WTC11 (cell line): ENCODE data around the gene RSKR. TPM values are rescaled to one million over a fixed set of nuclear protein-coding genes. Genes with fewer than 3 reads are reported as not detected.
A peak's percentile ranks its signal among the peaks of the same experiment; 100 is the strongest.

Experiments
- ATAC-seq: fragments of 200-7000 bp; cut with Tn5 transposase; 2 replicates; pipeline ENCODE4 v1.10.0; 2021; ENCODE audit warnings: mild to moderate bottlenecking, moderate library complexity
- CTCF ChIA-PET: fragments of 300-600 bp; sonication (Branson Sonifier 250); formaldehyde crosslinking; loops from one replicate; lab custom pipeline; 2021; ENCODE audit warnings: antibody characterized with exemption; lab: Charles Lee
- POLR2A ChIA-PET: fragments of 350-600 bp; sonication (Branson Sonifier 250); formaldehyde crosslinking; loops from one replicate; lab custom pipeline; 2021; ENCODE audit warnings: antibody characterized with exemption; lab: Charles Lee
- DNase-seq: peaks from one replicate; pipeline ENCODE4 v3.0.0; 2021; ENCODE audit warnings: low spot score
- H3K27ac Mint-ChIP-seq: 2 replicates; pipeline ENCODE4 v1.8.0; 2021; ENCODE audit warnings: mixed read lengths
- H3K27me3 Mint-ChIP-seq: 2 replicates; pipeline ENCODE4 v1.8.0; 2021; ENCODE audit warnings: low read depth, mild to moderate bottlenecking, moderate library complexity, mixed read lengths
- H3K36me3 Mint-ChIP-seq: 2 replicates; pipeline ENCODE4 v1.8.0; 2021; ENCODE audit warnings: mixed read lengths
- H3K4me1 Mint-ChIP-seq: 2 replicates; pipeline ENCODE4 v1.8.0; 2022; ENCODE audit warnings: mixed read lengths
- H3K4me3 Mint-ChIP-seq: 2 replicates; pipeline ENCODE4 v1.8.0; 2021; ENCODE audit warnings: mild to moderate bottlenecking, moderate library complexity, mixed read lengths
- H3K9me3 Mint-ChIP-seq: 2 replicates; pipeline ENCODE4 v1.8.0; 2021; ENCODE audit warnings: mixed read lengths
- ATF1 ChIP-seq: sonication (generic); formaldehyde crosslinking; IDR thresholded peaks from 2 replicates; pipeline ENCODE4 v1.8.1; 2023; ENCODE audit warnings: mild to moderate bottlenecking, moderate library complexity, missing genetic modification reagents
- FOXJ3 ChIP-seq: sonication (generic); formaldehyde crosslinking; IDR thresholded peaks from 2 replicates; pipeline ENCODE4 v1.9.0; 2021; ENCODE audit warnings: missing genetic modification reagents, mild to moderate bottlenecking, borderline replicate concordance
- FOXP1 ChIP-seq: sonication (generic); formaldehyde crosslinking; IDR thresholded peaks from 2 replicates; pipeline ENCODE4 v1.8.0; 2022; ENCODE audit warnings: missing genetic modification reagents, mild to moderate bottlenecking, moderate library complexity, borderline replicate concordance
- GABPB1 ChIP-seq: sonication (generic); formaldehyde crosslinking; IDR thresholded peaks from 2 replicates; pipeline ENCODE4 v1.8.1; 2023; ENCODE audit warnings: mild to moderate bottlenecking, missing genetic modification reagents
- GRHL2 ChIP-seq: fragments of 250-450 bp; sonication (Bioruptor Pico); IDR thresholded peaks from 2 replicates; pipeline ENCODE4 v1.8.0; 2022; ENCODE audit warnings: mild to moderate bottlenecking, moderate library complexity; ENCODE audit not compliant: insufficient replicate concordance, severe bottlenecking
- NR1H2 ChIP-seq: sonication (generic); formaldehyde crosslinking; IDR thresholded peaks from 2 replicates; pipeline ENCODE4 v1.9.0; 2021; ENCODE audit warnings: mild to moderate bottlenecking, moderate library complexity, missing genetic modification reagents
- RORB ChIP-seq: fragments of 250-450 bp; sonication (Bioruptor Pico); IDR thresholded peaks from 2 replicates; pipeline ENCODE4 v1.9.0; 2021; ENCODE audit warnings: mild to moderate bottlenecking
- SOX15 ChIP-seq: fragments of 250-450 bp; sonication (Bioruptor Pico); IDR thresholded peaks from 2 replicates; pipeline ENCODE4 v1.9.0; 2021; ENCODE audit warnings: mild to moderate bottlenecking
- TP53 ChIP-seq: sonication (generic); formaldehyde crosslinking; IDR thresholded peaks from 2 replicates; pipeline ENCODE4 v1.8.1; 2023; ENCODE audit warnings: mild to moderate bottlenecking, missing genetic modification reagents
- ZNF232 ChIP-seq: sonication (generic); formaldehyde crosslinking; IDR thresholded peaks from 2 replicates; pipeline ENCODE4 v1.8.0; 2022; ENCODE audit warnings: mild to moderate bottlenecking, missing genetic modification reagents
- total RNA-seq: library from RNA; stranded (reverse); gene quantifications from 3 replicates; pipeline ENCODE4 v1.2.3, GENCODE V29; 2021
- TF ChIP-seq, protein P1 (sequence below): sonication (generic); formaldehyde crosslinking; IDR thresholded peaks from 2 replicates; pipeline ENCODE4 v1.8.0; 2022; ENCODE audit warnings: mild to moderate bottlenecking, missing genetic modification reagents
- TF ChIP-seq, protein P2 (sequence below): fragments of 250-450 bp; sonication (Bioruptor Pico); IDR thresholded peaks from 2 replicates; pipeline ENCODE4 v1.8.0; 2021; ENCODE audit warnings: mild to moderate bottlenecking
- TF ChIP-seq, protein P3 (sequence below): sonication (generic); formaldehyde crosslinking; IDR thresholded peaks from 2 replicates; pipeline ENCODE4 v1.8.0; 2022; ENCODE audit warnings: mild to moderate bottlenecking, missing genetic modification reagents
- TF ChIP-seq, protein P4 (sequence below): sonication (generic); formaldehyde crosslinking; conservative IDR thresholded peaks from 2 replicates; pipeline ENCODE4 v1.8.1; 2022; ENCODE audit warnings: mild to moderate bottlenecking, missing genetic modification reagents
- TF ChIP-seq, protein P5 (sequence below): sonication (generic); formaldehyde crosslinking; IDR thresholded peaks from 2 replicates; pipeline ENCODE4 v1.8.1; 2023; ENCODE audit warnings: mild to moderate bottlenecking, moderate library complexity, missing genetic modification reagents
- TF ChIP-seq, protein P6 (sequence below): sonication (generic); formaldehyde crosslinking; IDR thresholded peaks from 2 replicates; pipeline ENCODE4 v1.8.0; 2023; ENCODE audit warnings: missing genetic modification reagents, mild to moderate bottlenecking, borderline replicate concordance
- TF ChIP-seq, protein P7 (sequence below): sonication (generic); formaldehyde crosslinking; IDR thresholded peaks from 2 replicates; pipeline ENCODE4 v1.8.0; 2022; ENCODE audit warnings: missing genetic modification reagents

Gene RSKR
- total RNA-seq, 1 experiment from 2014 or later: 28.0 TPM

DNA sequence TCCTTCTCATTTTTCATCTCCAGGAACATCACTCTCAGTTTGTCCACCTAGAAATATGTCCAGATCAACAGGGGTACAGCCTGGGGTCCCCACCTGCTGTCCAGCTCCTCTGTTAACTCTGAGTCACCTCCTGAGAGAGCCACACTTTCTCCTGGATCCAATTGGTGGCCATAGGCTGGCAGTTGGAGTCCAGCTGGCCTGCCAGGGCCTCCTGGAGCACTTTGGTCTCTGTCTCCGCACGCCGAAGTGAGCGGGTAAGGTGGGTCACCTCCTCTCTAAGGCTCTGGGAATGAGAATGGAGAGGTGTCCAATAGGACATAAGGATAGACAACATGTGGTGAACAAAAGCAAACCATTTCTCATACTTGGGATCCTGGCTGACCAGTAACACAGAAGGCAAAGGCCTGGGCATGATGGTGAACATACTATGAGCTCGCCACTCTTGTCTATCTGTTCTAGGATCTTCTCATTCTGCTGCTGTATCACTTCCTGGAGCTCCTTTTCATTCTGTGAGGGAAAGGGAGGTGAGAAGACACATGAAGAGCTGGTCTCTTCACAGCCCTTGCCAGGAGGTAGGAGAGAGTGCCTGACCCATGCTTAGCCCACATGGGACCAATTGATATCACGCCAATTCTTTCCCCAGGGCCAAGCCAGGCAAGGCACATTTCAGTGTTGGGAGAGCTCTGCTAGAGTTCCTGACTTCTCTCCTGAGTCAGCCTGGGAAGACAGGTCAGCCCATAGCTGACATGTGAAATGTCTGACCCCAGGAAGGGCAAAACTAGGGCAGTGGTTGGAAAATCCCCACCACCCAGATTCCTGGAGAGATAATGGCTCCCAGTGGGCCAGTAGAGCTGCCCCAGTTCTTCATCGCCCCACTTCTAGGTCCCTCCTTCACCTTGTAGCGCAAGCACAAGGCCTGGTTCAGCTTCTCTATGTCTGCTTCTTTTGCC, 35.5 kb downstream of the RSKR start:
- ChIA-PET CTCF (interaction anchor here (1.2 to 3.5 kb wide), 2 partner anchors 66 to 84 kb away, joined by 3 to 19 read pairs; partner anchors contain the start of gene BLTP2), POLR2A (no interaction called here)
- ATAC-seq (no peak), DNase-seq (no peak)
- Mint-ChIP-seq H3K9me3 (no peaks in the 10 kb centered on the region), H3K27me3 (no peaks in the 10 kb centered on the region), H3K4me3 (no peak overlapping the region), H3K36me3 (peaks cover 38% of the 10 kb centered on the region), H3K4me1 (peaks cover 14% of the 10 kb centered on the region), H3K27ac (no peak overlapping the region)
- TF ChIP-seq FOXP1 (CRISPR knock-in tag) (no peak), SOX15 (CRISPR knock-in tag) (no peak)
- TF ChIP-seq, protein P1, sequence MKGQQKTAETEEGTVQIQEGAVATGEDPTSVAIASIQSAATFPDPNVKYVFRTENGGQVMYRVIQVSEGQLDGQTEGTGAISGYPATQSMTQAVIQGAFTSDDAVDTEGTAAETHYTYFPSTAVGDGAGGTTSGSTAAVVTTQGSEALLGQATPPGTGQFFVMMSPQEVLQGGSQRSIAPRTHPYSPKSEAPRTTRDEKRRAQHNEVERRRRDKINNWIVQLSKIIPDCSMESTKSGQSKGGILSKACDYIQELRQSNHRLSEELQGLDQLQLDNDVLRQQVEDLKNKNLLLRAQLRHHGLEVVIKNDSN: no peak
- TF ChIP-seq, protein P2, sequence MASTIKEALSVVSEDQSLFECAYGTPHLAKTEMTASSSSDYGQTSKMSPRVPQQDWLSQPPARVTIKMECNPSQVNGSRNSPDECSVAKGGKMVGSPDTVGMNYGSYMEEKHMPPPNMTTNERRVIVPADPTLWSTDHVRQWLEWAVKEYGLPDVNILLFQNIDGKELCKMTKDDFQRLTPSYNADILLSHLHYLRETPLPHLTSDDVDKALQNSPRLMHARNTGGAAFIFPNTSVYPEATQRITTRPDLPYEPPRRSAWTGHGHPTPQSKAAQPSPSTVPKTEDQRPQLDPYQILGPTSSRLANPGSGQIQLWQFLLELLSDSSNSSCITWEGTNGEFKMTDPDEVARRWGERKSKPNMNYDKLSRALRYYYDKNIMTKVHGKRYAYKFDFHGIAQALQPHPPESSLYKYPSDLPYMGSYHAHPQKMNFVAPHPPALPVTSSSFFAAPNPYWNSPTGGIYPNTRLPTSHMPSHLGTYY: no peak

DNA sequence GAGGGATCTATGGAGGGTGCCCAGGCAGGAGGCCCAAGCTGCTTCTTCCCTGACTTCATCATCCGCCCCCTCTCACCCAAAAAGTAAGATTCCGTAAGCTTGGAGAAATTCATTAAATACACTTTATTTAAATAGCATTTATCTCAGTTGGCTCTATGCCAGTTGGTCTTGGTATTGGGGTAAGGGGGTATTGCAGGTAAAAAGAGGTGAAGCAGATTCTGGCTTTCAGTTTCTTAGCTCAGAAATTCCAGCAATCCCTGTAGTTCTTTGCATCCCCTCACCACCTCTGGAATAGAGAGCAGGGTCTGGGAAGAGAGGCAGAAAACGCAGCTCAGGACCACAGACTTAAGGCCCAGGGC, 36.5 kb downstream of the RSKR start:
- TF ChIP-seq NR1H2 (CRISPR knock-in tag) (no peak), GRHL2 (CRISPR knock-in tag) (no peak), TP53 (CRISPR knock-in tag) (no peak), ZNF232 (CRISPR knock-in tag) (no peak), RORB (no peak), FOXJ3 (CRISPR knock-in tag) (no peak), GABPB1 (CRISPR knock-in tag) (no peak), ATF1 (CRISPR knock-in tag) (no peak)
- TF ChIP-seq, protein P3, sequence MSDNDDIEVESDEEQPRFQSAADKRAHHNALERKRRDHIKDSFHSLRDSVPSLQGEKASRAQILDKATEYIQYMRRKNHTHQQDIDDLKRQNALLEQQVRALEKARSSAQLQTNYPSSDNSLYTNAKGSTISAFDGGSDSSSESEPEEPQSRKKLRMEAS: no peak
- TF ChIP-seq, protein P4, sequence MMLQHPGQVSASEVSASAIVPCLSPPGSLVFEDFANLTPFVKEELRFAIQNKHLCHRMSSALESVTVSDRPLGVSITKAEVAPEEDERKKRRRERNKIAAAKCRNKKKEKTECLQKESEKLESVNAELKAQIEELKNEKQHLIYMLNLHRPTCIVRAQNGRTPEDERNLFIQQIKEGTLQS (CRISPR knock-in tag): no peak
- TF ChIP-seq, protein P5, sequence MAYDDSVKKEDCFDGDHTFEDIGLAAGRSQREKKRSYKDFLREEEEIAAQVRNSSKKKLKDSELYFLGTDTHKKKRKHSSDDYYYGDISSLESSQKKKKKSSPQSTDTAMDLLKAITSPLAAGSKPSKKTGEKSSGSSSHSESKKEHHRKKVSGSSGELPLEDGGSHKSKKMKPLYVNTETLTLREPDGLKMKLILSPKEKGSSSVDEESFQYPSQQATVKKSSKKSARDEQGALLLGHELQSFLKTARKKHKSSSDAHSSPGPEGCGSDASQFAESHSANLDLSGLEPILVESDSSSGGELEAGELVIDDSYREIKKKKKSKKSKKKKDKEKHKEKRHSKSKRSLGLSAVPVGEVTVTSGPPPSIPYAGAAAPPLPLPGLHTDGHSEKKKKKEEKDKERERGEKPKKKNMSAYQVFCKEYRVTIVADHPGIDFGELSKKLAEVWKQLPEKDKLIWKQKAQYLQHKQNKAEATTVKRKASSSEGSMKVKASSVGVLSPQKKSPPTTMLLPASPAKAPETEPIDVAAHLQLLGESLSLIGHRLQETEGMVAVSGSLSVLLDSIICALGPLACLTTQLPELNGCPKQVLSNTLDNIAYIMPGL (CRISPR knock-in tag): no peak
- TF ChIP-seq, protein P6, sequence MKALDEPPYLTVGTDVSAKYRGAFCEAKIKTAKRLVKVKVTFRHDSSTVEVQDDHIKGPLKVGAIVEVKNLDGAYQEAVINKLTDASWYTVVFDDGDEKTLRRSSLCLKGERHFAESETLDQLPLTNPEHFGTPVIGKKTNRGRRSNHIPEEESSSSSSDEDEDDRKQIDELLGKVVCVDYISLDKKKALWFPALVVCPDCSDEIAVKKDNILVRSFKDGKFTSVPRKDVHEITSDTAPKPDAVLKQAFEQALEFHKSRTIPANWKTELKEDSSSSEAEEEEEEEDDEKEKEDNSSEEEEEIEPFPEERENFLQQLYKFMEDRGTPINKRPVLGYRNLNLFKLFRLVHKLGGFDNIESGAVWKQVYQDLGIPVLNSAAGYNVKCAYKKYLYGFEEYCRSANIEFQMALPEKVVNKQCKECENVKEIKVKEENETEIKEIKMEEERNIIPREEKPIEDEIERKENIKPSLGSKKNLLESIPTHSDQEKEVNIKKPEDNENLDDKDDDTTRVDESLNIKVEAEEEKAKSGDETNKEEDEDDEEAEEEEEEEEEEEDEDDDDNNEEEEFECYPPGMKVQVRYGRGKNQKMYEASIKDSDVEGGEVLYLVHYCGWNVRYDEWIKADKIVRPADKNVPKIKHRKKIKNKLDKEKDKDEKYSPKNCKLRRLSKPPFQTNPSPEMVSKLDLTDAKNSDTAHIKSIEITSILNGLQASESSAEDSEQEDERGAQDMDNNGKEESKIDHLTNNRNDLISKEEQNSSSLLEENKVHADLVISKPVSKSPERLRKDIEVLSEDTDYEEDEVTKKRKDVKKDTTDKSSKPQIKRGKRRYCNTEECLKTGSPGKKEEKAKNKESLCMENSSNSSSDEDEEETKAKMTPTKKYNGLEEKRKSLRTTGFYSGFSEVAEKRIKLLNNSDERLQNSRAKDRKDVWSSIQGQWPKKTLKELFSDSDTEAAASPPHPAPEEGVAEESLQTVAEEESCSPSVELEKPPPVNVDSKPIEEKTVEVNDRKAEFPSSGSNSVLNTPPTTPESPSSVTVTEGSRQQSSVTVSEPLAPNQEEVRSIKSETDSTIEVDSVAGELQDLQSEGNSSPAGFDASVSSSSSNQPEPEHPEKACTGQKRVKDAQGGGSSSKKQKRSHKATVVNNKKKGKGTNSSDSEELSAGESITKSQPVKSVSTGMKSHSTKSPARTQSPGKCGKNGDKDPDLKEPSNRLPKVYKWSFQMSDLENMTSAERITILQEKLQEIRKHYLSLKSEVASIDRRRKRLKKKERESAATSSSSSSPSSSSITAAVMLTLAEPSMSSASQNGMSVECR (CRISPR knock-in tag): no peak
- TF ChIP-seq, protein P1: no peak
- TF ChIP-seq, protein P7, sequence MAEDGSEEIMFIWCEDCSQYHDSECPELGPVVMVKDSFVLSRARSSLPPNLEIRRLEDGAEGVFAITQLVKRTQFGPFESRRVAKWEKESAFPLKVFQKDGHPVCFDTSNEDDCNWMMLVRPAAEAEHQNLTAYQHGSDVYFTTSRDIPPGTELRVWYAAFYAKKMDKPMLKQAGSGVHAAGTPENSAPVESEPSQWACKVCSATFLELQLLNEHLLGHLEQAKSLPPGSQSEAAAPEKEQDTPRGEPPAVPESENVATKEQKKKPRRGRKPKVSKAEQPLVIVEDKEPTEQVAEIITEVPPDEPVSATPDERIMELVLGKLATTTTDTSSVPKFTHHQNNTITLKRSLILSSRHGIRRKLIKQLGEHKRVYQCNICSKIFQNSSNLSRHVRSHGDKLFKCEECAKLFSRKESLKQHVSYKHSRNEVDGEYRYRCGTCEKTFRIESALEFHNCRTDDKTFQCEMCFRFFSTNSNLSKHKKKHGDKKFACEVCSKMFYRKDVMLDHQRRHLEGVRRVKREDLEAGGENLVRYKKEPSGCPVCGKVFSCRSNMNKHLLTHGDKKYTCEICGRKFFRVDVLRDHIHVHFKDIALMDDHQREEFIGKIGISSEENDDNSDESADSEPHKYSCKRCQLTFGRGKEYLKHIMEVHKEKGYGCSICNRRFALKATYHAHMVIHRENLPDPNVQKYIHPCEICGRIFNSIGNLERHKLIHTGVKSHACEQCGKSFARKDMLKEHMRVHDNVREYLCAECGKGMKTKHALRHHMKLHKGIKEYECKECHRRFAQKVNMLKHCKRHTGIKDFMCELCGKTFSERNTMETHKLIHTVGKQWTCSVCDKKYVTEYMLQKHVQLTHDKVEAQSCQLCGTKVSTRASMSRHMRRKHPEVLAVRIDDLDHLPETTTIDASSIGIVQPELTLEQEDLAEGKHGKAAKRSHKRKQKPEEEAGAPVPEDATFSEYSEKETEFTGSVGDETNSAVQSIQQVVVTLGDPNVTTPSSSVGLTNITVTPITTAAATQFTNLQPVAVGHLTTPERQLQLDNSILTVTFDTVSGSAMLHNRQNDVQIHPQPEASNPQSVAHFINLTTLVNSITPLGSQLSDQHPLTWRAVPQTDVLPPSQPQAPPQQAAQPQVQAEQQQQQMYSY (CRISPR knock-in tag): no peak
- ChIA-PET CTCF (interaction anchor here (0.8 to 3.6 kb wide), 8 partner anchors 22 to 82 kb away, joined by 3 to 26 read pairs (median 6); partner anchors contain the start of gene BLTP2), POLR2A (interaction anchor here (0.8 to 1.6 kb wide), 5 partner anchors 16 to 127 kb away, joined by 3 to 8 read pairs (median 3); partner anchors contain the start of gene UNC119)
- Mint-ChIP-seq H3K4me3 (no peak overlapping the region), H3K27me3 (peaks cover 3% of the 10 kb centered on the region; the same call in 1 of the 2 replicates), H3K9me3 (no peaks in the 10 kb centered on the region), H3K27ac (peak overlapping the region; percentile 97), H3K36me3 (peaks cover 43% of the 10 kb centered on the region), H3K4me1 (peaks cover 14% of the 10 kb centered on the region)
- DNase-seq (no peak), ATAC-seq (no peak)
